GM18508 (cell line): ENCODE results near the gene GIGYF2.
"Not testable (repeated sequence)": the region's sequence is repeated elsewhere in the genome, so short reads cannot be mapped to it uniquely, and the experiment has no call there.

ENCODE experiments used
- ATAC-seq: cut with Tn5 transposase; IDR thresholded peaks from one replicate; pipeline ENCODE4 v1.9.1; 2021; ENCODE audit warnings: moderate number of reproducible peaks; ENCODE audit not compliant: insufficient read depth, unreplicated experiment

GIGYF2 gene

DNA sequence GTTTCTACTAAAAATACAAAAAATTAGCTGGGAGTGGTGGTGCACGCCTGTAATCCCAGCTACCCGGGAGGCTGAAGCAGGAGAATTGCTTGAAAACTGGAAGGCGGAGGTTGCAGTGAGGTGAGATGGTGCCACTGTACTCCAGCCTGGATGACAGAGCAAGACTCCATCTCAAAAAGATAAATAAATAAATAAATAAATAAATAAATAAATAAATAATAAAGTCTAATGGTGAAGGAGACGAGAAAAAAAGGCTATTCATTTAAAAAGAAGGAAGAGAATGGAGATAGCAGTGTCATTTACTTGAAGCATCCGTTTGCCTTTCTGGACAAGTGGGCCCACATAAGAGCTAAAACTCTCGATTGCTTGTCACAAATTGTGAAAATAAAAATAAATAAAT lies 11.7 kb upstream of the GIGYF2 start:
- ATAC-seq: not testable (repeated sequence)

DNA sequence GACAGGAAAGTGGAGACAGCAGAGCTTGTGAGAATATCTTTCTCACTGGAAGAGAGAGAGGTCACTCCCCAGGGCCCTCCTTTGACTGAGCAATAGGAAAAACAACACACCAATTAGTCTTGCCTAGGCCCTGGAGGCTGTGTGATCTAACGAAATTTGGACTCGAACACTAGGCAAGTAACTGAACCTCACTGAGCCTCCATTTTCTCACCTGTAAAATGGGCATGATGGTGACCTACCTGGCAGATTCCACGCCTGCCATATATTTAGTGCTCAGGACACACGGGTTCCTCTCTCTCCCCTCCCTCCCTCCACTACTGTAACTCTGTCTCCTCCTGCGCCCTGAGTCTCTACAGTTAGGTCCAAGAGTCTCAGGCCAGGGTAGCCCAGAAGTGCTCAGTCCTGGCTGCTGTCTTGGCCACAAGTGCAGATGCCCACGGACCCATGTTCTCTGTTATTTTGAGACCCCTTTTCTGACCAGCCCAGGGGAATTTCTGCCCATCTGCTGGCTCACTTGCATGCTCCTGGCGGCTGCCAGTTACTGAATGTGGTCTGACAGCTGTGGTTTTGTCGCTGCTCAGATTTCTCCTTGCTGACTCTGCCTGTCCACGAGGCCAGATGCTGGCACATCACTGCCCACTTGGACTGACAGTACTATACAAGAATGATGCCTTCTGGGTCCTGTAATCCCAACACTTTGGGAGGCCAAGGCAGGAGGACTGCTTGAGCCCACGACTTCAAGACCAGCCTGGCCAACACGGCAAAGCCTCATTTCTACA lies 9.6 kb upstream of the GIGYF2 start:
- no peak for ATAC-seq

DNA sequence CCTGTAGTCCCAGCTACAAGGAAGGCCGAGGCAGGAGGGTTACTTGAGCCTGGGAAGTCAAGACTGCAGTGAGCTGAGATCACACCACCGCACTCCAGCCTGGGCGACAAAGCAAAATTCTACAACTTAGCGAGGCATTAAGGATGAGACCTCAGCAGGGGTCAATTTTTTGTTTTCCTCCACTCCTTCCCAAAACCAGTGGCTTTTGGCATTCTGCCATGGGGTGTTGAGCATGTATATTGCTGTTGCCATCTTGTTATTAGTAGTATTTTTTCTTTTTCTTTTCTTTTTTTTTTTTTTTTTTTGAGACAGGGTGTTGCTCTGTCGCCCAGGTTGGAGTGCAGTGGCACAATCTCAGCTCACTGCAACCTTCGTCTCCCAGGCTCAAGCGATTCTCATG lies 8.9 kb upstream of the GIGYF2 start:
- ATAC-seq: no peak

DNA sequence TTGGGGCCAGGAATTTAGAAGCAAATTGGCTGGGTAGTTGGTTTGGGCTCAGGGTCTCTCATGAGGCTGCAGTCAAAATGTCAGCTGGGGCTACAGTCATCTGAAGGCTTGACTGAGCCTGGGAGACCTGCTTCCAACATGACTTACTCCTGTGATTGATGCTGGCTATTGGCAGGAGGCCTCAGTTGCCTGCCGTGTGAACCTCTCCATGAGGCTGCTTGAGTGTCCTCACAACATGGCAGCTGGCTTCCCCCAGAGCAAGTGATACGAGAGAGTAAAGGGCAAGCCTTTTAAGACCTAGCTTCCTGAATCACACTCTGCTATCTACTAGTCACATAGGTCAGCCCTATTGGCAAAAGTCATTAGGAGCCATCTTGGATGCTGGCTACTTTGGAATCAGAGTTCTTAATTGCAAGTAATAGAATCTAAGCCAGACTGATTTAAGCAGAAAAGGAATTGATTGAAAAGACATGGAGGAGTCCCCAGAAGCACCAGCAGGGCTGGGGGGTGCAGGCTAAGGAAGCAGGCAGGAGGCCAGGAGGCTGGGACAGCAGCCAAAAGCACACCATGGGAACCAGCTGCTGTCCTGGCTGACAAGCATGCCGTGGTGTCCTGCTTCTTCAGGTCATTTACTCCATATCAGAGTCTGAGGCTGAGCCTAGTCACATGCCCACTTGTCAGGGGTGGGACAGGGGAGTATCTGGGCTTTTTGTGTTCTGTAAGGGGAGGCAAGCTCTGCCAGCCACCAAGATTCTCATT lies 7.8 kb upstream of the GIGYF2 start:
- no peak for ATAC-seq

DNA sequence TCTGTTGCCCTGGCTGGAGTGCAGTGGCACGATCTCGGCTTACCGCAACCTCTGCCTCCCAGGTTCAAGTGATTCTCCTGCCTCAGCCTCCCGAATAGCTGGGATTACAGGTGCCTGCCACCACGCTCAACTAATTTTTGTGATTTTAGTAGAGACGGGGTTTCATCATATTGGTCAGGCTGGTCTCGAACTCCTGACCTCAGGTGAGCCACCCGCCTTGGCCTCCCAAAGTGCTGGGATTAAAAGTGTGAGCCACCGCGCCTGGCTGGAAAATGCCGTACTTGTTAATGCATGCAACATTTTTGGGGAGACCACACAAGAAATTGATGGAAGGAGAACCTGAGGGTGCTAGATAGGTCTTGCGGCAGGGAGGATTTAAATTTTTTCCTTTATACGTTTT lies 6.0 kb upstream of the GIGYF2 start:
- not testable (repeated sequence) for ATAC-seq

DNA sequence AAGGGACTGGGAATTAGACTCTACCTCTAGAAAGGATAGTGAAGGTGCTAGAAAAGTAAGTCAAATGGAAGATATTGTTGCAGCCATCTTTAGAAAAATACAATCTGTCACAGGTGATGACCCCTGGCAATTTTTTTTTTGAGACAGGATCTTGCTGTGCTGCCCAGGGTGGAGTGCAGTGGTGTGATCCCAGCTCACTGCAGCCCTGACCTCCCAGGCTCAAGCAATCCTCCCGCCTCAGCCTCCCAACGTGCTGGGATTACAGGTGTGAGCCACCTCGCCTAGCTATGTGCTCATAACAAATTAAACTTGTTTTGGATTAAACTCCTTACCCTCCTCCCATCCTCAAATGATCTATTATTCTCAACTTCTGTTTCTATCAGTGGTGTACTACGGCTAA lies 3.8 kb upstream of the GIGYF2 start:
- ATAC-seq: no peak

DNA sequence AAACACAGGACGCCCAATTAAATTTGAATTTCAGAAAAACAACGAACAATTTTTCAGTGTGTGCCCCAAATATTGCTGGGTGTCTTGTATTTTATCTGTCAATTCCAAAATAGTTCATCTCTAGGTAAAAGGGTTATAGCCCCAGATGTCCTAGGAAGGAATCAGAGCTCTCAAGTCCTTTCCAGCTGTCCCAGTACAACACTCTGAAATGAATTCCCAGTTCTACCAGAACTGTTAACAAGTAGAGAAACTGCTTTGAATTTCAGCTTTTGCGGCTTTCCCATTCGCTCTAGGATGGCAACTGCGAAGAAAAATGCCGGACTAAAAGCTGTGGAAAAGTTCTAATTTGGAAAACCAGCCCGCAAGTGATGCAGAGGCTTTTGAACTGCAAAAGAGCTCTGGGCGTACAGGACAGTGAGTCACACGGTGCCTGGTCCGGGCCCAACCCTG lies 497 bp upstream of the GIGYF2 start:
- no peak for ATAC-seq

DNA sequence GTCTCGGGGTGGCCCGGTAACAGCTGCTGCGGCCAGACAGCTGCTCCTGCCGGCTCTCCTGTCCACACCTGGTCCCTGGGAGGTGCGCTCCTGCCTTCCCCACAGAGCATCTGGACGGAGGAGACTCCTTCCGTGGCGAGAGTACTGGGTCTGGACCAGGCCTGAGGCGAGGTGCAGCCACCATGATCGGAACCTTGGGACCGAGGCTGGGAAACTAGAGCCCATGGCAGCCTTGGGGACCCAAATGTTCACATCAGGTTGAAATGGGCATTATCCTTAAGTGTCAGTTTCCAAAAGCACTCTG lies 628 bp downstream of the GIGYF2 start:
- ATAC-seq: no peak

DNA sequence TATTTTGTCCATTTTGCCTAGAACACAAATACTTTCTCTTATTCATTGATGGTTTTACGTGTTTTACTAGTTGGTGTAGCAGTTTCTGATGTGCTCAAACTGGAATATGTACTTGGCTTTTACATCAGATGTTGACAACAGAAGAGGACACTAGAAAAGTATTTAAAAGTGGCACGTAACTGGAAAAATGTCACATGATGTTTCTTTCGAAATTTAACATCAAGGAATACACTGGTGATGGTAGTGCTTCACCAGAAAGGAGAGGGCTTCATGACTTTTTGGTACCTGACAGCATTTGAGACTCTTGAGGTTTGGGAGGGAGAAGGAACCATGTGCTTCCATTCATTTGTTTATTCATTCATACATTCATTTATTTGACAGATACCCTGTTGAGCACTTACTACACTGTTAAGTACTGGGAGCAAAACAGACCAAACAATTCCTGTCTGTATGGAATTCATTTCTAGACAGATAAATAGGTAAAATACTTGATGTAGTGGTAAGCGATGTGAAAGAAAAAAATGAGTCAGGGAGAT lies 1.5 kb downstream of the GIGYF2 start:
- no peak for ATAC-seq

DNA sequence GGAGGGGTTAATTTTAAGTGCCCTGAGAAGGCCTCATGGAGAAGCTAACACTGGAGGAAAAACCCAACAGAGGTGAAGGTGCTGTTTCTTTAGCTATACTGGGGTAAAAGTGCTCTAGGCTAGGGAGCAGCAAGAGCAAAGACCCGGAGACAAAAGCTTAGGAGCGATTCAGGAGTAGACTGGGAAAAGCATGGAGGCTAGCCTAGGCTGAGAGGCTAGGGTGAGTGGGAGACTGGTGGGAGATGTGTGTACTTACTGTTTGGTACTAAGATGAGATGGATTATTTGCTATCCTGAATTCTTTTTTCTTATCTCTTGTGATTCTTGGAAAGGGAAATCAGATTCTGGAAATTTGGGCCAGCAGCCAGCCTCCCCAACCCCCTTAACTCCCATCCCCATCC lies 2.0 kb downstream of the GIGYF2 start:
- no peak for ATAC-seq

DNA sequence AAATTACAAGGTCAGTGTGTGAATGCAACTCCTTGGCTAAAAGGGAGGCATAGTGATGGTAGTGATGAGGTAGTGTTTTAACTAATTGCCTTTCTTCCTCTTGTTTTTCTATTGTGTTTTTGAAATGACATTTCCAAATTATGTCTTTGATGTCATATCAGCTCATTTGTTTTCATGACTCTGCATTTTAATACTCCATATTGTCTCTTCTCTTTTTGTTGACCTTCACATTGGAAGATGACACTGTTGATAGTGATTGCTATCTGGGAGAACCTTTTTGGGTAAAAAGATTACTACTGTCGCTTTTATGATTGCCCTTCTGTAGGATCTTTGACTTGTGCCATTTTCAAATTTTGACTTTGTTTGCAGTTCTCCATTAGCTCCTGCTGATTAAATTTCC lies 3.0 kb downstream of the GIGYF2 start:
- no peak for ATAC-seq

DNA sequence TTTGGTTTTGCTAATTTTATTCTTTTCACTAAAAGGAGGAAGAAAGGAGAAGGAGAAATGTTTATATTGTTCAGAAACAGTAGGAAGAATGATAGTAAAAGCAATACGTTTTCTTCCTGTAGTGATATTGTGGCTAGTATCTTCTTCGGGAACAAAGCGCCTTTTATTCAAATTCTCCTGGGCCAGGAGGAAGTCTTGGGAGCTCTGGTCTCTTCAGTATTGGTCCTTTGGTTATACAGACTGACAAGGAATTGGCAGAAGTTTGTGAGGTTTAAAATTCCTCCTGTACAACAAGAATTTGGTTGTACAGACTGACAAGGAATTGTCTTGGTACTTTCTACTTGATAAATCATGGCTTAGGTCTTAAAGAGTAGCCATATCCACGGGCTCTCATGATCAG lies 9.9 kb downstream of the GIGYF2 start:
- no peak for ATAC-seq

DNA sequence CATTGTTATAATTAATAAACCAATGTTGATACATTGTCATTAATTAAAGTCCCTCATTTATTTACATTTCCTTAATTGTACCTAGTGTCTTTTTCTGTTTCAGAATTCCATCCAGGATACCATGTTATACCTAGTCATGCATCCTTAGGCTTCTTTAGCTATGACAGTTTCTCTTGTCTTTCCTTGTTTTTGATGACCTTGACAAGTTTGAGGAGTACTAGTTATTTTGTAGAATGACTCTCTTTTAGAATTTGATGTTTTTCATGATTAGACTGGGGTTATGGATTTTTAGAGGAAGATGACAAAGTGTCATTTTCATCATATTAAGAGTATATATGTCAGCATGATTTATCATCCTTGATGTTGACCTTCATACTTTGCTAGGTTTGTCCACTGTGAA lies 16.4 kb downstream of the GIGYF2 start:
- no peak for ATAC-seq

DNA sequence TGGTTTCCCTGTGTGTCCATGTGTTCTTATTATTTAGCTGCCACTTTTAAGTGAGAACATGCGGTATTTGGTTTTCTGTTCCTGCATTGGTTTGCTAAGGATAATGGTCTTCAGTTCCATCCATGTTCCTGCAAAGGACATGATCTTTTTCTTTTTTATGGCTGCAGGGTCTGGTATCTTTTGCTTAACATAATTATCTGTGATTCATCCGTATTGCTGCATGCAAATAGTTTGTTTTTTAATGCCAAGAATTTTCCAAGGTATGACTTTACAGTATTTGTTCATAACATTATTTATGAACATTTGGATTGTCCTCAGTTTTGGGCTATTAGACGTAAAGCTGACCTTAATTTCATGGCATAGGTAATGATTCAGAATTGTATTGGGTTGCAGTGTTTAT lies 17.8 kb downstream of the GIGYF2 start:
- ATAC-seq: no peak

DNA sequence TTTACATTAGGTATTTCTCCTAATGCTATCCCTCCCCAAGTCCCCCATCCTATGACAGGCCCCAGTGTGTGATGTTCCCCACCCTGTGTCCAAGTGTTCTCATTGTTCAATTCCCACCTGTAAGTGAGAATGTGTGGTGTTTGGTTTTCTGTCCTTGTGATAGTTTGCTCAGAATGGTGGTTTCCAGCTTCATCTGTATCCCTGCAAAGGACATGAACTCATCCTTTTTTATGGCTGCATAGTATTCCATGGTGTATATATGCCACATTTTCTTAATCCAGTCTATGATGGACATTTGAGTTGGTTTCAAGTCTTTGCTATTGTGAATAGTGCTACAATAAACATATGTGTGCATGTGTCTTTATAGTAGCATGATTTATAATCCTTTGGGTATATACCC lies 22.9 kb downstream of the GIGYF2 start:
- ATAC-seq: not testable (repeated sequence)

DNA sequence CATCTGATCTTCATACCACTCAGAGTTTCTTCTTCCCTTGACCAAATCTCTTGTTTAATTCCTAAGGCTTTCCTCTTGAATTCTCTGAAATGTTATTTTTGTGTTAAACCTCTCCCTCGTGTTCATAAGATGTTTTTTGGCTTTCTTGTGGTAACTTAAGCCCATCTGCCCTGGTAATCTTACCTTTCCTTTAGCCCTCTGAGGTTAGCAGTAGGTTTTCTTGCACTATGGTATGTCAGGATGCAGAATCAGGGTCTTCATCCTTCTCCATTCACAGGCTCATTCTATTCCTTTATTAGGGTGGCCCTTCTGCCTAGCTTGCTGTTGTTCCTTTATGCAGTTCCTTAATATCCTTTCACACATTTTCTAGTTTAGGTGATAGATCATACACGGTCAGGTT lies 24.1 kb downstream of the GIGYF2 start:
- no peak for ATAC-seq

DNA sequence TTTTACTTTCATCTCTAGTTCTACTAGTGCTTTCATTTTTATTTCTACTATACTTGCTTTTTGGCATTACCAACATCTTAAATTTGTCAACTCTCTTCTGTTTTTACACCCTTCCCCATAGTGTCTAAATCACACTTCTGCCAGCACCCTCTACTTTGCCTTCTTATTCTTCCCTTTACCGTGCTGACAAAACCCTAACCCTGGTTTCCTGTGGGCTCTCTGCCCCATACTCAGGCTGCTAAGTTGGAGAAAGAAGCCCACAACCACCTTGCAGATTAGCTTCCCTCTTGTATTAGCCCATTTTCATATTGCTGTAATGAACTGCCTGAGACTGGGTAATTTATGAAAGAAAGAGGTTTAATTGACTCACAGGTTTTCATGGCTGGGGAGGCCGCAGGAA lies 24.8 kb downstream of the GIGYF2 start:
- no peak for ATAC-seq

DNA sequence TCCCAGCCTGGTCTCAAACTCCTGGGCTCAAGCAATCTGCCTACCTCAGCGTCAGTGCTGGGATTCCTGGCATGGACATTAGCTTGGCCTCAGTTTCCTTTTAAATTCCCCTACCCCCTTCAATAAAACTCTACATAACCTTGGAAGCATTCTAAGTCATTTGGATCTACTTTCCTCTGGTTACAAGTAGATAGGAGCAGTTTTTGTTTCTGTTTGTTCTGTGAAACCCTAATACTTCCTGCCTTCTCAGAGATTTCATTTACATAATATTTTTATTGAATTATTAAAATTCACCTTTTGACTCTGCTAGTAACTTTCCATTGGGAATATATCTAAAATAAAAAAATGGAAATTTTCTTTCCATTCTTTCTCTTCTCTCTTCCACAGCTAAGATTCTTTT lies 25.9 kb downstream of the GIGYF2 start:
- ATAC-seq: no peak

DNA sequence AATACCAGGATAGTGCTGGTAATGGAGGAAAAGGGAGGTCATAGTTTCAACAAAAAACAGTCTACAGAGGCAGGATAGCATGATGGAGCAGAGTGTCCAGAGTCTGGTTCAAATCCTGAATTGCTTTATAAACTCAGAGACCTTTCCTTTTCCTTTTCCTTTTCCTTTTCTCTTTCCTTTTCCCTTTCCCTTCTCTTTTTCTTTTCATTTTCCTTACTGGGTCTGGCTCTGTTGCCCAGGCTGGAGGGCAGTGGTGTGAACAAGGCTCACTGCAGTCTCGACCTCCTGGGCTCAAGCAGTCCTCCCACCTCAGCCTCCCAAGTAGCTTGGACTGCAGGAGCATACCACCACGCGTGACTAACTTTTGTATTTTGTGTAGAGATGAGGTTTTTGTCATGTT lies 31.7 kb downstream of the GIGYF2 start:
- ATAC-seq: no peak

DNA sequence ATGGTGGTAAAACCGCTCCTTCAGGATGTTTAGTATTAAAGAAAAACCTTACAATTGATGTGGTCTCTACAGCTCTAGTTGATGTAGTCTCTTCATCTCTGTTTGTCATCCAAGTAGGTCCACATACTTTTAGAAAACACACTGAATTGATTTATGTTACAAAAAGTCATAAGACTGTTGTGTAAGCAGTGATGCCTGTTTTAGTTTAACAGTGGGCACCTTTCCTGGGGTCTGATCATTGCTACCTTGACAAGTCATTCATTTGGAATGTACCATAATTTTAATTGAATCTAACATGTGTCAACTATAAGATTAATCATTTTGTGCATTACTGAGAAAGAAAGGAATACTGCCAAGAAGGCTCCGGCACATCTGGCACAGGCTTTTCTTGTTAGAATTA lies 34.3 kb downstream of the GIGYF2 start:
- ATAC-seq: no peak

DNA sequence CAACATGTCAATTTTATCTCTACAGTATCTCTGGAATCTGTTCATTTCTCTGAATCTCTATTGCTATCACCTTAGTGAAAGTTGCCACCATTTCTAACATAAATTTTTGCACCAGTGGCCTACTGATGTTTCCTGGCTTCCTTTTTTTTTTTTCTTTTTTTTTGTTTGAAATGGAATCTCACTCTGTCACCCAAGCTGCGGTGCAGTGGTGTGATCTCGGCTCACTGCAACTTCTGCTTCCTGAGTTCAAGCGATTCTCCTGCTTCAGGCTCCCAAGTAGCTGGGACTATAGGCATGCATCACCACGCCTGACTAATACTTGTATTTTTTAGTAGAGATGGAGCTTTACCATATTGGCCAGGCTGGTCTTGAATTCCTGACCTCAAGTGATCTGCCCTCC lies 44.2 kb downstream of the GIGYF2 start:
- ATAC-seq: no peak

DNA sequence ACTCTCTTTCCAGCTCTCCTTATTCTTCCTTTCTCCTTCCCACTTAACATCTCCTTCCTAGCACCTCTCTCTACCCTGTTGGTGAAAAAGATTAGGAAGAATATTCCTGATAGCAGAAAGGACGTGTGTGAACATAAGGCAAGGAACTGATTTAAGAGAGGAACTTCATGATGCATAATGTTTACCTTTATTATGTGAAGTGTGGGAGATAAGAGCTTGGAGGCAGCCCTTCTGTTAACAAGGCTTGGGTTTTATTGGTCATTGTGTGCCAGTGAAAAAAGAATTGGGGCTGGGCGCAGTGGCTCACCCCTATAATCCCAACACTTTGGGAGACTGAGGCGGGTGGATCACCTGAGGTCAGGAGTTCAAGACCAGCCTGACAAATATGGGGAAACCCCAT lies 44.8 kb downstream of the GIGYF2 start:
- ATAC-seq: no peak
